Endodermal cell (in vitro differentiated cells): ENCODE results near the gene PDPR. TPM values are rescaled to one million over a fixed set of nuclear protein-coding genes. Genes with fewer than 3 reads are reported as not detected.
A peak's percentile ranks its signal among the peaks of the same experiment; 100 is the strongest.

Experiments
- DNase-seq: peaks from one replicate; pipeline ENCODE4 v3.0.0-alpha.2; 2017
- H3K27ac ChIP-seq: 2 replicates; pipeline ENCODE4 v1.5.1; 2013; ENCODE audit warnings: mild to moderate bottlenecking, low read depth, low read length, moderate library complexity
- H3K27me3 ChIP-seq: 2 replicates; pipeline ENCODE4 v1.6.1; 2013; ENCODE audit warnings: mild to moderate bottlenecking, low read length, moderate library complexity; ENCODE audit not compliant: insufficient read depth, control insufficient read depth, poor library complexity, severe bottlenecking
- H3K36me3 ChIP-seq: 2 replicates; pipeline ENCODE4 v1.7.0; 2013; ENCODE audit warnings: mild to moderate bottlenecking, low read length, moderate library complexity; ENCODE audit not compliant: control insufficient read depth, insufficient read depth
- H3K4me1 ChIP-seq: one replicate; pipeline ENCODE4 v1.7.0; 2013; ENCODE audit warnings: low read length; ENCODE audit not compliant: control insufficient read depth, insufficient read depth
- H3K4me3 ChIP-seq: 2 replicates; pipeline ENCODE4 v1.5.1; 2013; ENCODE audit warnings: mild to moderate bottlenecking, low read length, moderate library complexity
- H3K9ac ChIP-seq: 2 replicates; pipeline ENCODE4 v1.6.1; 2013; ENCODE audit warnings: mild to moderate bottlenecking, low read length, moderate library complexity; ENCODE audit not compliant: poor library complexity, severe bottlenecking; ENCODE audit errors: extremely low read depth
- H3K9me3 ChIP-seq: 2 replicates; pipeline ENCODE4 v1.6.1; 2013; ENCODE audit warnings: mild to moderate bottlenecking, low read length, moderate library complexity; ENCODE audit not compliant: control insufficient read depth
- H3K27ac Mint-ChIP-seq: 2 replicates; pipeline ENCODE4 v1.8.0; 2020; ENCODE audit warnings: mixed read lengths
- H3K27me3 Mint-ChIP-seq: 2 replicates; pipeline ENCODE4 v1.8.0; 2021; ENCODE audit warnings: mild to moderate bottlenecking, mixed read lengths; ENCODE audit not compliant: insufficient read depth
- H3K36me3 Mint-ChIP-seq: 2 replicates; pipeline ENCODE4 v1.8.0; 2020; ENCODE audit warnings: low read depth, mixed read lengths
- H3K4me1 Mint-ChIP-seq: 2 replicates; pipeline ENCODE4 v1.8.0; 2020; ENCODE audit warnings: mixed read lengths
- H3K4me3 Mint-ChIP-seq: 2 replicates; pipeline ENCODE4 v1.8.0; 2020; ENCODE audit warnings: mild to moderate bottlenecking, moderate library complexity, mixed read lengths
- H3K9me3 Mint-ChIP-seq: 2 replicates; pipeline ENCODE4 v1.8.0; 2020; ENCODE audit warnings: mild to moderate bottlenecking, mixed read lengths
- WGBS, 2 experiments: methylation state at CpG; one replicate each; pipeline versions ENCODE4 v1.1.5 to v1.1.7; 2013; ENCODE audit warnings: missing lambda C conversion rate in 2 of 2, mixed read lengths in 1 of 2; ENCODE audit not compliant: insufficient coverage in 1 of 2, insufficient read length in 1 of 2; 5-methylcytosine and 5-hydroxymethylcytosine counted together
- total RNA-seq, 2 donors: library from RNA; stranded (reverse); fragmentation: NEBNext Ultra II Directional in 1 of 2; extraction: Animal tissue kit (Norgen Biotek cat#: 25700) in 1 of 2; gene quantifications; 2 replicates in 1 of 2; 3 replicates in 1 of 2; pipeline ENCODE4 v1.2.1, GENCODE V29; 2021
- TF ChIP-seq, protein P1 (sequence below): fragments of 200-600 bp; sonication (generic); conservative IDR thresholded peaks from 2 replicates; pipeline ENCODE4 v1.5.0; 2021; ENCODE audit warnings: antibody characterized with exemption, mild to moderate bottlenecking

Gene PDPR
- total RNA-seq, 2 donors from 2014 or later: 28.3 to 28.6 TPM

- peak; percentile 72 for DNase-seq
- Mint-ChIP-seq H3K27me3 (no peaks in the 10 kb centered on the region), H3K27ac (no peak overlapping the region), H3K36me3 (peaks cover 20% of the 10 kb centered on the region), H3K4me1 (peaks cover 8% of the 10 kb centered on the region), H3K4me3 (no peak overlapping the region), H3K9me3 (no peaks in the 10 kb centered on the region)
- Histone ChIP-seq H3K27ac (no peak overlapping the region), H3K36me3 (peaks cover 76% of the 10 kb centered on the region), H3K4me1 (peaks cover 5% of the 10 kb centered on the region), H3K9me3 (no peaks in the 10 kb centered on the region), H3K9ac (no peak overlapping the region), H3K27me3 (no peaks in the 10 kb centered on the region), H3K4me3 (no peak overlapping the region)
- TF ChIP-seq, protein P1, sequence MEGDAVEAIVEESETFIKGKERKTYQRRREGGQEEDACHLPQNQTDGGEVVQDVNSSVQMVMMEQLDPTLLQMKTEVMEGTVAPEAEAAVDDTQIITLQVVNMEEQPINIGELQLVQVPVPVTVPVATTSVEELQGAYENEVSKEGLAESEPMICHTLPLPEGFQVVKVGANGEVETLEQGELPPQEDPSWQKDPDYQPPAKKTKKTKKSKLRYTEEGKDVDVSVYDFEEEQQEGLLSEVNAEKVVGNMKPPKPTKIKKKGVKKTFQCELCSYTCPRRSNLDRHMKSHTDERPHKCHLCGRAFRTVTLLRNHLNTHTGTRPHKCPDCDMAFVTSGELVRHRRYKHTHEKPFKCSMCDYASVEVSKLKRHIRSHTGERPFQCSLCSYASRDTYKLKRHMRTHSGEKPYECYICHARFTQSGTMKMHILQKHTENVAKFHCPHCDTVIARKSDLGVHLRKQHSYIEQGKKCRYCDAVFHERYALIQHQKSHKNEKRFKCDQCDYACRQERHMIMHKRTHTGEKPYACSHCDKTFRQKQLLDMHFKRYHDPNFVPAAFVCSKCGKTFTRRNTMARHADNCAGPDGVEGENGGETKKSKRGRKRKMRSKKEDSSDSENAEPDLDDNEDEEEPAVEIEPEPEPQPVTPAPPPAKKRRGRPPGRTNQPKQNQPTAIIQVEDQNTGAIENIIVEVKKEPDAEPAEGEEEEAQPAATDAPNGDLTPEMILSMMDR: peak; percentile 63
- 88 to 90% methylated on average over 7 of the region's 7 CpGs for WGBS, 2 experiments
These were observed 44.3 kb downstream of the PDPR start for GRCh38 chr16:70158261-70158939.

- no peaks in the 10 kb centered on the region for H3K9me3 ChIP-seq
- TF ChIP-seq, protein P1: no peak
- WGBS, 2 experiments: 86 to 87% methylated on average over 9 of the region's 9 CpGs
- Mint-ChIP-seq H3K4me1 (peaks cover 8% of the 10 kb centered on the region), H3K27ac (no peak overlapping the region), H3K4me3 (no peak overlapping the region), H3K27me3 (no peaks in the 10 kb centered on the region), H3K9me3 (no peaks in the 10 kb centered on the region), H3K36me3 (peaks cover 9% of the 10 kb centered on the region)
- H3K27me3 ChIP-seq: no peaks in the 10 kb centered on the region
- no peak overlapping the region for H3K9ac ChIP-seq
- DNase-seq: no peak
- H3K27ac ChIP-seq: no peak overlapping the region
- peaks cover 66% of the 10 kb centered on the region for H3K36me3 ChIP-seq
- H3K4me1 ChIP-seq: peaks cover 5% of the 10 kb centered on the region
- no peak overlapping the region for H3K4me3 ChIP-seq
These were observed 45.5 kb downstream of the PDPR start for GRCh38 chr16:70159355-70160348.

DNA sequence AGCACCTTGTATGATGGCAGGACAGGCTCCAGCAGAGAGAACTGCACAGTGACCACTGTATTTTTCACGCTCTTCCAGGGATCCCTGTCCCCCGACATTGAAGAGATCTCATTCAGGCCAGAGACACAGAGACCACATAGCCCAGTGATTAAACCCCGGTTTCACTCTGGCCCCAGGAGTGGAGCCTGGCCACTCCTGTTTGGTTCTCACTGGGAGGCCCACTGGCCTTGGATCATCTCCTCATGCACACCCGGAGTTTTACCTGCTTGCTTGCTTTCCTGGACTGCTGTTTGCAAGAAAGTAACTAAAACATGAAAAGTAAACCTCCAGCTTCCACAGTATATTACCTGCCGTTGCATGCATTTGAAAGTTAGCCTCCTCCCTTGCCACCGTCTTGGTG, 46.3 kb downstream of the PDPR start:
- Mint-ChIP-seq H3K4me1 (peaks cover 8% of the 10 kb centered on the region), H3K27me3 (no peaks in the 10 kb centered on the region), H3K27ac (no peak overlapping the region), H3K4me3 (no peak overlapping the region), H3K36me3 (peaks cover 9% of the 10 kb centered on the region), H3K9me3 (no peaks in the 10 kb centered on the region)
- WGBS, 2 experiments: 89 to 91% methylated on average over 6 of the region's 6 CpGs
- no peak overlapping the region for H3K4me3 ChIP-seq
- no peak for DNase-seq
- peaks cover 60% of the 10 kb centered on the region for H3K36me3 ChIP-seq
- no peaks in the 10 kb centered on the region for H3K9me3 ChIP-seq
- TF ChIP-seq, protein P1: no peak
- peaks cover 5% of the 10 kb centered on the region for H3K4me1 ChIP-seq
- no peak overlapping the region for H3K27ac ChIP-seq
- H3K27me3 ChIP-seq: no peaks in the 10 kb centered on the region
- H3K9ac ChIP-seq: no peak overlapping the region
